ENCODE data around the gene RPL10.

GRCh38 chrX:154419688-154420401, 21.7 kb downstream of the RPL10 start:
- TF ChIP-seq, protein P1, sequence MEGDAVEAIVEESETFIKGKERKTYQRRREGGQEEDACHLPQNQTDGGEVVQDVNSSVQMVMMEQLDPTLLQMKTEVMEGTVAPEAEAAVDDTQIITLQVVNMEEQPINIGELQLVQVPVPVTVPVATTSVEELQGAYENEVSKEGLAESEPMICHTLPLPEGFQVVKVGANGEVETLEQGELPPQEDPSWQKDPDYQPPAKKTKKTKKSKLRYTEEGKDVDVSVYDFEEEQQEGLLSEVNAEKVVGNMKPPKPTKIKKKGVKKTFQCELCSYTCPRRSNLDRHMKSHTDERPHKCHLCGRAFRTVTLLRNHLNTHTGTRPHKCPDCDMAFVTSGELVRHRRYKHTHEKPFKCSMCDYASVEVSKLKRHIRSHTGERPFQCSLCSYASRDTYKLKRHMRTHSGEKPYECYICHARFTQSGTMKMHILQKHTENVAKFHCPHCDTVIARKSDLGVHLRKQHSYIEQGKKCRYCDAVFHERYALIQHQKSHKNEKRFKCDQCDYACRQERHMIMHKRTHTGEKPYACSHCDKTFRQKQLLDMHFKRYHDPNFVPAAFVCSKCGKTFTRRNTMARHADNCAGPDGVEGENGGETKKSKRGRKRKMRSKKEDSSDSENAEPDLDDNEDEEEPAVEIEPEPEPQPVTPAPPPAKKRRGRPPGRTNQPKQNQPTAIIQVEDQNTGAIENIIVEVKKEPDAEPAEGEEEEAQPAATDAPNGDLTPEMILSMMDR (IDR thresholded peaks at IDR 0.05; ENCODE audit: extremely low read depth in 1 of 2, insufficient read depth in 1 of 2, low read depth in 1 of 2, low read length in 2 of 2), result no peak
- TF ChIP-seq POLR2A (IDR thresholded peaks at IDR 0.05; ENCODE audit: low read depth, low read length) (no peak), EZH2 (IDR thresholded peaks at IDR 0.05; ENCODE audit: borderline replicate concordance, low read depth, low read length, severe bottlenecking) (no peak), POLR2AphosphoS5 (IDR thresholded peaks at IDR 0.05; ENCODE audit: insufficient read depth, low read depth, low read length) (no peak), JUN (IDR thresholded peaks at IDR 0.05; ENCODE audit: borderline replicate concordance, insufficient read depth, insufficient read length, low read depth) (no peak)

Data from endothelial cell of umbilical vein (primary cell).